ENCODE measurements around the gene MCHR1. TPM values are rescaled to one million over a fixed set of nuclear protein-coding genes. Genes with fewer than 3 reads are reported as not detected.

Gene MCHR1
- total and polyA plus RNA-seq, 9 of the 15 experiments (the other 6 are each of a cell fraction or from before 2014, with no cell fraction given) = 0.03 to 0.50 TPM; not detected in 7

DNA sequence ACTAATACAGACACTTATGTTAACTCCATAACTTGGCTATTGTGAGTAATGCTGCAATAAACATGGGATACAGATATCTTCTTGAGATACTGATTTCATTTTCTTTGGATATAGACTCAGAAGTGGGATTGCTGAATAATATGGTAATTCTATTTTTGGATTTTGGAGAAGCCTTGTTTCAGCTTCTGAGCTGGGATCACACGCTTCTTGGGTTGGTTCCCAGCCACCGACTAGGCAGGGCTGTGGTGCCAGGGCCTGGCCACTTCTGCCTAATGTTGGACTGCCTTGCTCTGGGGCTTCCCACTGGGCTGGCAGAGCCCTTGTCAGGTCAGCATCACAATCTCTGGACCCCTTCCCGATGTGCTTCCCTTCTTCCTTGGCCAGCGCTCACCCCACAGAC lies 14.0 kb upstream of the MCHR1 start (continued):
- TF ChIP-seq, protein P1, sequence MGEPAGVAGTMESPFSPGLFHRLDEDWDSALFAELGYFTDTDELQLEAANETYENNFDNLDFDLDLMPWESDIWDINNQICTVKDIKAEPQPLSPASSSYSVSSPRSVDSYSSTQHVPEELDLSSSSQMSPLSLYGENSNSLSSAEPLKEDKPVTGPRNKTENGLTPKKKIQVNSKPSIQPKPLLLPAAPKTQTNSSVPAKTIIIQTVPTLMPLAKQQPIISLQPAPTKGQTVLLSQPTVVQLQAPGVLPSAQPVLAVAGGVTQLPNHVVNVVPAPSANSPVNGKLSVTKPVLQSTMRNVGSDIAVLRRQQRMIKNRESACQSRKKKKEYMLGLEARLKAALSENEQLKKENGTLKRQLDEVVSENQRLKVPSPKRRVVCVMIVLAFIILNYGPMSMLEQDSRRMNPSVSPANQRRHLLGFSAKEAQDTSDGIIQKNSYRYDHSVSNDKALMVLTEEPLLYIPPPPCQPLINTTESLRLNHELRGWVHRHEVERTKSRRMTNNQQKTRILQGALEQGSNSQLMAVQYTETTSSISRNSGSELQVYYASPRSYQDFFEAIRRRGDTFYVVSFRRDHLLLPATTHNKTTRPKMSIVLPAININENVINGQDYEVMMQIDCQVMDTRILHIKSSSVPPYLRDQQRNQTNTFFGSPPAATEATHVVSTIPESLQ (CRISPR knock-in tag; IDR thresholded peaks at IDR 0.05) = no peak

DNA sequence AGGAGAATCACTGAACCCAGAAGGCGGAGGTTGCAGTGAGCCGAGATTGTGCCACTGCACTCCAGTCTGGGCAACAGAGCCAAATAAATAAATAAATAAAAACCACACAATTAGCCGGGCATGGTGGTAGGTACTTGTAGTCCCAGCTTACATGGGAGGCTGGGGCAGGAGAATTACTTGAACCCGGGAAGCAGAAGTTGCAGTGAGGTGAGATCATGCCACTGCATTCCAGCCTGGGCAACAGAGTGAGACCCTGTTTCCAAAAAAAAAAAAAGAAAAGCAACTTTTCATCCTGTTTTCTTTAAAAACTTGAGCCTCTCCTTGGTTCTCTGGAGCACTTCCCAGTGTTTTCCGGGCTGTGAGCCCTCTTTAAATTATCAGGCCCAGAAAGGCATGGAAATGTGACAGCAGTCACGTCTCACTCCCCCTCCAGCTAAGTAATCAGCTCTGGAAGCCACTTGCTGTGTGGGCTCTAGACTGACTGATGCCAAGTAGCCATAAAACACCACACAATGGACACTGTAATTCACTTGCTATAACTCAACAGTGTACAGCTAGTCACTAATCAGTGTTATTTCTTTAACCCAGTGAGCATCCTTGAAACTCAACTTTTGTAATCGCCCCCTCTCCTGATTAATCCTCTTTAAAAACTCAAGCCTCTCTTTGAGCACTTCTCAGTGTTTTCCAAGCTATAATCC lies 13.0 kb upstream of the MCHR1 start:
- intact Hi-C loops (cut with micrococcal nuclease) = no loop called here
- ChIA-PET POLR2A (interaction anchor here (1.3 kb wide), 1 partner anchor 29 kb away, joined by 4 read pairs; the partner anchor contains the start of gene MRTFA), CTCF (ENCODE audit: low intra/inter-chr PET ratio) (no interaction called here)
- DNase-seq (ENCODE audit: extremely low read depth in 1 of 4, low spot score in 3 of 4) = peak in 1 of 4 experiments; percentile 2
- Histone ChIP-seq H3K27me3 (ENCODE audit: control insufficient read depth in 2 of 2, insufficient read depth in 2 of 2, low read length in 2 of 2) (no peaks in the 10 kb centered on the region), H3K27ac (ENCODE audit: extremely low read depth, low read depth, low read length) (no peak overlapping the region), H3K36me3 (ENCODE audit: control insufficient read depth, insufficient read depth, low read length) (no peaks in the 10 kb centered on the region), H3K9me1 (ENCODE audit: control insufficient read depth, insufficient read depth, low read length) (no peaks in the 10 kb centered on the region), H3K9ac (ENCODE audit: insufficient read depth in 1 of 2, low read depth in 2 of 2, low read length in 2 of 2) (no peak overlapping the region), H3K79me2 (ENCODE audit: control insufficient read depth, insufficient read depth, low read length) (no peaks in the 10 kb centered on the region), H4K20me1 (replicated peaks; ENCODE audit: control insufficient read depth, insufficient read depth, low read length) (no peaks in the 10 kb centered on the region), H3K4me3 (no peak overlapping the region), H3K9me3 (replicated peaks; ENCODE audit: control insufficient read depth, insufficient read depth, low read depth, low read length) (no peaks in the 10 kb centered on the region; the same call in 1 of the 2 replicates), H3K4me2 (ENCODE audit: insufficient read depth, low read length) (no peak overlapping the region), H2AFZ (ENCODE audit: low read depth, low read length) (no peak overlapping the region), H3K4me1 (replicated peaks in 1 of 2; ENCODE audit: control insufficient read depth in 2 of 2, insufficient read depth in 2 of 2, low read length in 2 of 2) (peaks cover 0 to 18% of the 10 kb centered on the region in 2 experiments; a peak in 3 of 5 replicates)
- in situ Hi-C loops (cut with MboI) = no loop called here
- 30% methylated on average over 5 of the region's 7 CpGs for WGBS (ENCODE audit: insufficient coverage, low coverage, missing lambda C conversion rate)
- ATAC-seq = no peak
- no peak for FAIRE-seq
- BruUV-seq (replicated peaks) = no TSS peak
- no peak for TF ChIP-seq ZNF408 (CRISPR knock-in tag; IDR thresholded peaks at IDR 0.05; ENCODE audit: low read depth)
- no peak for TF ChIP-seq STAT6 (CRISPR knock-in tag; IDR thresholded peaks at IDR 0.05)
- no peak for TF ChIP-seq SRSF9 (IDR thresholded peaks at IDR 0.05; ENCODE audit: borderline replicate concordance, low read depth, low read length)
- TF ChIP-seq, protein P2, sequence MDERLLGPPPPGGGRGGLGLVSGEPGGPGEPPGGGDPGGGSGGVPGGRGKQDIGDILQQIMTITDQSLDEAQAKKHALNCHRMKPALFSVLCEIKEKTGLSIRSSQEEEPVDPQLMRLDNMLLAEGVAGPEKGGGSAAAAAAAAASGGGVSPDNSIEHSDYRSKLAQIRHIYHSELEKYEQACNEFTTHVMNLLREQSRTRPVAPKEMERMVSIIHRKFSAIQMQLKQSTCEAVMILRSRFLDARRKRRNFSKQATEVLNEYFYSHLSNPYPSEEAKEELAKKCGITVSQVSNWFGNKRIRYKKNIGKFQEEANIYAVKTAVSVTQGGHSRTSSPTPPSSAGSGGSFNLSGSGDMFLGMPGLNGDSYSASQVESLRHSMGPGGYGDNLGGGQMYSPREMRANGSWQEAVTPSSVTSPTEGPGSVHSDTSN (CRISPR knock-in tag; IDR thresholded peaks at IDR 0.05; ENCODE audit: low read depth) = no peak
- TF ChIP-seq, protein P2 (tag; conservative IDR thresholded peaks at IDR 0.05; ENCODE audit: low read depth) = 0 out of 2 replicates have a peak, but pooled peaks have one; percentile 6
- no peak for TF ChIP-seq SMAD3 (CRISPR knock-in tag; conservative IDR thresholded peaks at IDR 0.05)
- peak; percentile 21; the same call in 1 of the 2 replicates for TF ChIP-seq ZNF121 (CRISPR knock-in tag; conservative IDR thresholded peaks at IDR 0.05)

Measured in K562 (cell line).